ENCODE results near the gene ZP1.
"Not testable (repeated sequence)": the region's sequence is repeated elsewhere in the genome, so short reads cannot be mapped to it uniquely, and the experiment has no call there.

ZP1 gene

DNA sequence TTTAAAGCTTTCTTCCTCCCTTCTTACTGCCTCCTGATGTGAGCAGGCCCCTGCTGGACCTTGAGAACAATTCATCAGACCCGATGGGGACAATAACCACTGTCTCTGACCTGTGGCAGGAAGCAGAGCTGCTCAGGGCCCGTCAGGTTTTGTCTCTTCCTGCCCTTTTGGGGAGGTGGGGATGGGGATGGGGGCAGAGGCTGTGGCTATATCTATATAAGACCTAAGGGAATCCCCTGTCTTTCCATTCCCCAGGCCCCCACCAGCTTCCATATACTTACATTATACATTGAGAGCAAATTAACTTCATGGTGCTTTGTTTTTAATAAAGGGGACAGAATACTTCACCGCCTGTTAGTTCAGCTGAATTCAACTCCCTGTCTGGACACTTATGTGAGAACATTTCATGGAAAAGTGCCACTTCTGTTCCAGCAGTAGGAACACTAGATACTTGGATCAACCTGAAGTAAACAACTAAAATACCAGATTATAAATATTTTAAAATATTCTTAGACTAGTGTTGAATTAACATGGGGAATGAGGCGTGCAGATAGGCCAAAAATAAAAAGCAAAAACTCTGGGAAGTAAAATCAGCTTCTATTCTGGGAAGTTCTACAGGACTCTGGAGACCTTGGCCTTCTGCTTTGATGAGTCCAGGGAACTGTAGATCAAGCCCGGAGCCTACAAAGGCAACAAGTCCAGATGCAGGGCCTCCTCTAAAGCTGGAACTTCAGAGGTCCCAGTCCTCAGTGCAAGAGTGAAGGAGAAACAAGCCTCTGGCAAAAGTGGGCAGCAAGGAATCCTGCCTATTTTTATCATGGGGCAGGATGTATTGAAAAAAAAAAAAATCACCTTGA, 11.1 kb downstream of the ZP1 start:
- DNase-seq (ENCODE audit: low read depth), result no peak

DNA sequence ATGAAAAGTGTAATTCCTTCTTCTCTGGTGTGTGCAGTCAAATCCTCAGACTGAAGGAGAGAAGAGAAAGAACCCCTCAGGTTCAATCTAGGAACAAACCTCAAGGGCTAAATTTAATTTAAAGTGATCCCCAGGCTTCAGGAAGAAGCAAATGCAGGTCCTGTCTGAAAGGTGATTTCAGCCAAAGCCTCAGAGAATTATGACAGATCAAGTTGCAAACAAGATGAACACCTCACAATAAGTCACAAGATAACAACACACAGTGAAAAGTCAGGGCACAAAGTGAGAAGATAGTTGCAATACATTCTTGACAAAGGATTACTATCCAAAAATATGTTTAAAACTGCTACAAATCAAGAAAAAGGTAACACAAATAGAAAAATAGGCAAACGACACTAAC, 11.8 kb downstream of the ZP1 start:
- no peak for DNase-seq (ENCODE audit: low read depth)

DNA sequence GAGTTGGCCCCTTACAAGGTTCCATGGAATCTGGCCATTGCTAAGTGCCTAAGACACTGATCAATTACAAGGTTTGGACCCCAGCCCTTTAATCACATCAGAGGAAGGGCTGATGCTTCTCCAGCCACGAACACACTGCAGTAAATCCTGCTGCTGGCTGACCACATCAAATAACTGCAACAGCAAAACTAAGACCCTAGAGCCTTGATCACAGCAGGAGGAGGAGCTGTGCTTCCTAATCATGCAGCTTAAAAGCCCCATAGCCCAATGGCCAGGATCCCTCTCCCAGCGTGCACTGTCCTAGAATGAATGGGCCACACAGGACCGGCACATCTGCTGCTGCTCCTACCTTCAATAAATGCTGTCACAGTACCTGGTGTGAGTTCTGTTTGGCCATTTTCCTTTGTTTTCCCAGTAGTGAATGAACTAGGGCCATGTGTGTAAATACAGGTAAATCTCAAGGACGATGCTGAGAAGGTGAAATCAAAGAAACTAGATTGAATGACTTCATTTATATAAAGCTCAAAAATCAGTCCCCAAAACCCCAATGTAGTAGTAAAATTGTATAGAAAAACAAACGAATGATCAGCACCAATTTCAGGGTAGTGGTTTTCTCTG, 12.7 kb downstream of the ZP1 start:
- no peak for DNase-seq (ENCODE audit: low read depth)

DNA sequence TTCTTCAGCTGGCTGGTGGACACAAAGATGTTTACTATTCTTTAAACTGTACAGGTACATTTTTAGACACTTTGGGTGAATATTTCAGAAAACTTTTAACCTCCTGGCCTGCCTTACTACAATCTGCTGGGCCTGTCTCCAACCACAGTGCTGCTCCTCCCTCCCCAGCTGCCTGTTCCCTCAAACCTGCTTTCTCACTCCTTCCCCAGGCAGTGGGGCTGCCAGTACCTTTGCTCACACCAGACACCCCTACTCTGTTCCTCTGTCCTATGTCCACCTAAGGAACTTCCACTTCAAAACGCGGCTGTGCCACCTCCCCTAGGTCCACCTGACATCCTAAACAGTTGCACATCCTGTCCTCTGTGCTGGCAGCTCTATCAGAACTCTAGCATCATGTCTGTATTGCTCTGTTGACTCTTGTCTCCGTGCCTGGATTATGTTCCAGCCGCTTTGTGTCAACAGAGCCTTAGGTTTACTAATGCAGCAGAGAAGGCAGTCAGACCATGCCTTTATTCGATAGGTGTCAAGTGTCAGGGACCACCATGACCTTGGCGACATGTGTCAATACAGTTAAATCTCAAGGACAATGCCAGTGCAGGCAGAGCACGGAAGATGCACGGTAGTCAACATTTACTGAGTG, 13.4 kb downstream of the ZP1 start:
- DNase-seq (ENCODE audit: low read depth), result no peak

DNA sequence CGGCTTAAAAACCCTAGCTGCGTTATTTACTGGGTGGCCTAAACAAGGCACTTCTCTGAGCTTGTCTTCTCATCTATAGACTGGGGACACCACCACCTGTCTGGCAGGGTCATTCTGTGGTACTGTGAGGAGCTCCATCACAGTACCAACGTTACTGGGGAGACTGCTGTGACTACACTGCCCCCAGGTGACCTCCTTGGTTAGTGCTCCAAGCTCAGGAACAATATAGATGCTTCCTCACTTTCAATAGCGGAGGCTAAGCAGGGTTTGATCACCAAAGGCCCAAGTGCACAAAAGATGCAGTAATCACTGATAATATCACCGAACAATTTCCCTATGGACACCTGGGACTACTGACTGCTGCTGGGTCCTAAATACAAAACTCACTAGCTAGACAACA, 20.2 kb downstream of the ZP1 start:
- DNase-seq (ENCODE audit: low read depth), result peak; percentile 62

DNA sequence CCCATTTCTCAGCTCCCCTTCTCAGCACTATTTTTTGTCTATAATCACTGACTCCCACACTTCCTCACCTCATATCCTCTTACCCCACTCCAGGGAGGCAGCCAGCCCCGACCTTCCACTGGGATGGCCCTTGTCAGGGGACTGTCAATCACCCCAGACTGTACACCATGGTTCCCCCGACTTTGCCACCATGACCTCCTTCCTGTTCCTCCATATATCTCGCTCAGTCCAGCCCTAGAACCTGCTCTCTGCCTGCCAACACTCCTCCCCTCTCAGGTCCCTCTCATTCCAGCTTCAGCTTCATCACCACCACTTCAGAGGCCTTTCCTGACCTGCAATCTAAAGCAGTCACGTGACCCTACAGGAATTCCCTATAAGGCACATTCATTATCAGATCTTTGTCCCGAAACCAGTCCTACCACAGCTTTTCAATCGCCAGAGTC, 22.5 kb downstream of the ZP1 start:
- no peak for DNase-seq (ENCODE audit: low read depth)

DNA sequence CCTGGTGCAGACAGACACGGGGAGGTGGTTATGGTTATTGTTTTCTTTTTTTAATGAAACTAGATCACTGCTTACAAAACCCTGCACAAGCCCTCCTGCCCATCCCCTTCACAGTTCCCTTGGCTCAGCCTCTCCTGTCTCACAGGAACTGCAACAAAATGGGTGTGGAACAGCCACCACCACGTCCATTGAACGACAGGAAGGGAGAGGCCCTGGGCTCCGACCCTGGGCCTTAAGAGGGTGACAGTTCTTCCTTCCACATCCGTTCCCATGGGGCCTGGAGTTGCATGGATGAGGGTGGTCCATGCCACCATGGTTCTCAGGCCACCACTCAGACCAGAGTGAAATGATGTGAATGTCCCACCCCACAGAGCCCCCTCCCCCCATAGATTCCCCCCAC, 23.4 kb downstream of the ZP1 start:
- no peak for DNase-seq (ENCODE audit: low read depth)

DNA sequence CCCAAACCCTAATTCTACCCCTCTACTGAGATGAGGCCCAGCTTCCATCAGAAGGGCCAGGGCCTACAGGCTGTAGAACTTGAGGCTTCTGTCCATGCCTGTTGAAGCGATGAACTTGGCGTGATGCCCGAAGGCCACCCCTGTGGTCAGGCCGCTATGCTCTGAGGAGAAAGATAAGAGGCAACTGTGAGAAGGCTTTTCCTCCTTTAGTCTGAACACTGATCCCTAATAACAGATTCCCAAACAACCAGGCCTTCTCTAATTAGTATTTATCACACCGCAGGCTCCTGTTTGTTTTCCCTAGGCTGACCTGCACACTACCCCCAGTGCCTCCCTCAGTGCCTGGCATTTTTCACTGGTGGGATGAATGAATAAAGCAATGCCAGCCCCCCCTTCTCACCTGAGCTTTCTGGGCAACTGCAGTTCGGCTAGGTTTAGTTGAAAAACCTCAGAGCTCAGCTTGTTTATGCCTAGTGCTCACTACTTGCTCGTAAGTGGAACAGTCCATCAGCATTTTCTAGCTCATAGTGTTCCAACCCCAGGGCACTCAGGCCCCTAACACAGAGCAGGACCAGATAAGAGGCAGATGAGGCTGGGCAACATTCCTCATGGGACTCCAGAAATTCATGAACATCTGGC, 23.9 kb downstream of the ZP1 start:
- peak; percentile 67 for DNase-seq (ENCODE audit: low read depth)

DNA sequence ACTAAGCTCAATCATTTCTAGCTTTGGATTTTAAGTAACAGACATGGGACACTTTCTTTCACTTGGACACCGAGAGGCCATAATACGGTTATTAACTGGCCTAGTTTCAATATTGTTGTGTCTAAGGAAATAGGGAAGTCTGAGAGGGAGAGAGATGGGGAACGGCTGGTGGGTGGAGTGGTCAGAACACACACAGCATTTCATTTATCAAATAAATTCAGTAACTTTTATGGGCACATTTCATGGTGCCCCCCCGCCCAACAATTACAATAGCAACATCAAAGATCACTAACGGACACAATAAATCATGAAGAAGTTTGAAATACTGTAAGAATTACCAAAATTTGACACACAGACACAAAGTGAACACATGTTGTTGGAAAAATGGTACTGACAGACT, 28.3 kb downstream of the ZP1 start:
- no peak for DNase-seq (ENCODE audit: low read depth)

DNA sequence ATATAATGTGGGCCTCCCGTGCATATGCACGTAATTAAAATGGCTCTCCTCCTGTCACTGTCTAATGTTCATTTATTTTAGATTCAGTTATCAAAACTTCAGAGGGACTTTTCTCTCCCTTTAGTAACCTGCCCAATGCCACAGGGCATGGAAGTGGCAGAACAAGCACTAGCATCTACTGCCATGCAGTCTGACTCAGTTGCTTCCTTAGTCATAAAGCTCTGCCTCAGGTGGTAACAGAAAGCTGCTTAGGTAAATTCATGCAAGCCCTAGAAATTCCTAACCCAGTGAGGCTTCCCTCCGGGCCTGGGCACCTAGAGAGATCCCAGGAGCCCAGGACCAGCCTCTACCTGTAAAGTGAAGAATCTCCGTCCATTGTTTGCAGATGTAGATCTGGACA, 30.2 kb downstream of the ZP1 start:
- no peak for DNase-seq (ENCODE audit: low read depth)

DNA sequence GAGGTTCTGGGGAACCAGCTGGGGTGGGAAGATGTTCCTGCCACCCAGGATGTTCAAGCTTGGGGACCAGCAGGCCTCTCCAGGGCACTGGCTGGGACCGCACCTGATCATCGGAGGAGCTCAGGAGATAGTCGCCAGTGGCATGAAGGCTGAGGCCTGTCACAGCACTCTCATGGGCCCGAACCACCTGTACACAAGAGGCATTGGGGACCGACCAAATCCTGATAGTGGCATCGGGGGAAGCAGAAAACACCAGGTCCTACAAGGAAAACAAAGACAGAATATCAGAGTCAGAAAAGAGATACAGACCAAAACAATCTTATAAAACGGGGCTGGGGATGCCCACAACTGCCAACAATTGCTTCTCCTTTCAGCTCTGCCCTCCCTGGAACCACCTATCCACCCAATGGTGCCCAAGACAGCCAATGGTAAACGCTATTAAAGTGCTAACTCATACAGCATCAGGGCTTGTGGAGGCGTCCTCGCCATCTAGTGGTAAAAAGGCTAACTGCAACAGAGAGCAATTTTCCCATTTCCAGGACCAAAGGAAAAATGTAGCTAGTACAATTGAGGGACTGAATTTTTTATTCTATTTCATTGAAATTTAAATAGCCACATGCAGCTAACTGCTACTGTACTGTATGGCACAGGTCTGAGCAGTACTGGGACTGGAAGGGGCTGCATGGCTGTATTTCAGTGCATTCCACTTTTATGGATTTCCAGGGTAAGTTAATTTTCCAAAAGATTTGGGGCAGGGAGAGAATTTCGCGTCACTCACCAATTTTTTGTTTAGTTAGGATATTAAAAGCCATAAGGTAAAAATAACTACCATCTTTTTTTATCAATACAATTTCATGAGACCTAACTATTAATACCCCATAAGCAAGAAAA, 31.9 kb downstream of the ZP1 start:
- peak; percentile 71 for DNase-seq (ENCODE audit: low read depth)

DNA sequence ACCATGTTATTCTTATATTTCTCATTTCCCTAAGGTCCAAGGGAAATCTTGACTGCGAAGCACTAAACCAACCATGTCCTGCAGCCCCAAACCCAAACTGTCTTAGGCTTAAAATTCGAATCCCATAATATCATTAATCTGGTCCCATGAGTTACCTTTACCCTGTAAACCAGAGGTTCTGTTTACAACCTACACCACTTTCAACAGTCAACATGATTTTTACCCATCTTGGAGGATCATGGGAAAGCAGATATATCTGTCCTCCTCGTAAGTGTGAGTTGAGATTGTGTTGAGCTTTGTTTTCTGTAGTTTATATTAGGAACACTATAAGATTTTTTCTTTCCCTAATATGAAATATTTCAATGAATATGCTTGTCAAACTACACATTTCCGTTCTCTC, 32.6 kb downstream of the ZP1 start:
- no peak for DNase-seq (ENCODE audit: low read depth)

DNA sequence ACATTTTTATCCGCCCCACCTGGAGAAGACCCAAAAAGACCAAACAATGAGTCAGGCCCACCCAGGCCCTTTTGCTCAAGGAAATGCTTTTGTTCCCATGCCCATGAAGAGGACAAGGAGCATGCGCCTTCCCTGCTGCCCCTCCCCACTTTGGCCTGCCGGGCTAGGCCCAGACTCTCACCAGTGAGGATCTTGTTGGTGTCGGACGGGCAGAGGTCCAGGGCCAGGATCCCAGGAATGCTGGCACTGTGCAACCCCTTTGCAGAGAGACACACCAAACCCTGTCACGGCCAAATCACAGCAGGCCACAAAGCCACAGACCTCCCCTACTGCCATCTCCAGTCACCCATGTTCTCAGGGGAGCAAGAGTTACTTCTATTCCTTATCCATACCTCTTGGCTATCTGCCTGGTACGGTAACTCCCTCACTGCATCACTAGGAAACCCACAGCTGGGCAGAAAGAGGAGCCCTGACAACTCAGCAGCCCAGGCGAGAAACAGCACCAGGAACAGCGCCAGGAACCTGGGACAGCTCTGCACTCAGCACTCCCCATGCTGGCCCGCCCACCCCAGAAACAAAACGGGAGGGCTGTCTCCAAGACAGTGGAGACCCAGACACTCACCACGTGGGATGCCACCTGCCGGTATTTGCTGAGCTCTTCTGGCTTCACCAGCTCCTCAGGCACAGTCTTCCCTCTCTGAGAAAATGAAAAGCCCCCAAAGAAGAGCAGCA, 33.5 kb downstream of the ZP1 start:
- no peak for DNase-seq (ENCODE audit: low read depth)

DNA sequence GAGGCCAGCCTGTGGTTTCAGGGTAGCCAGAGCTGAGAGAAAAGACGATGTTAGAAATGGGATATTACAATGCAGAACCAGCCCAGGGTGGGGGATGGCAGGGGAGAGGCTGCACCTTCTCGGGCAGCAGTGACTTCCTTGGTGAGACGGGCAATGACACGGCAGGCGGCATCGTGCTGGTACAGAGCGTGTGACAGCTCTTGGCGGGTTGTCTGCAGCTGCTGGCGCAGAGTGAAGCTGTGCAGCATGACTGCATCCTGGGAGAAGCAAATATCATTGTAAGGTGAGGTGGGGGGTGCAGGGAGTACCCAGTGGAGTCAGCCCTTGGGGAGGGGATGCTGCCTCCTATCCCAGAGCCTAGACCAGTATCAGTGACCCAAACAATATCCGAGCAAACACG, 35.3 kb downstream of the ZP1 start:
- no peak for DNase-seq (ENCODE audit: low read depth)

DNA sequence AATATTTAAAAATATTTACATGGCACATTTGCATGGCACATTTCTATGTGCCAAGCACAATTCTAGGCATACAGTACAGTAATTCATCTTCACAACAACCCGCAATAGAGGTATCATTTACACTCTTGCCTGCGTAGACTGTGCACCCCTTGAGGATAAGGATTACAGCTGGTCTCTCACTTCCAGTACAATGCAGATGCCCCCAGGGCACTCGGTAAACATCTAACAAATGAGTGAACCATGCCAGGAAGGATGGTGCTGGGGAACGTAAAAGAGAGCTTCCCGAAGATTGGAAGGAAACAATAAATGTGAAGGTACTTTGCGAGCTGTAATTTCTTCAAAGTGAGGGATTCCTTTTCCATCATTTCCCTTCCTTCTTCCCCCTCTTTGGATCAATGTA, 37.7 kb downstream of the ZP1 start:
- no peak for DNase-seq (ENCODE audit: low read depth)

DNA sequence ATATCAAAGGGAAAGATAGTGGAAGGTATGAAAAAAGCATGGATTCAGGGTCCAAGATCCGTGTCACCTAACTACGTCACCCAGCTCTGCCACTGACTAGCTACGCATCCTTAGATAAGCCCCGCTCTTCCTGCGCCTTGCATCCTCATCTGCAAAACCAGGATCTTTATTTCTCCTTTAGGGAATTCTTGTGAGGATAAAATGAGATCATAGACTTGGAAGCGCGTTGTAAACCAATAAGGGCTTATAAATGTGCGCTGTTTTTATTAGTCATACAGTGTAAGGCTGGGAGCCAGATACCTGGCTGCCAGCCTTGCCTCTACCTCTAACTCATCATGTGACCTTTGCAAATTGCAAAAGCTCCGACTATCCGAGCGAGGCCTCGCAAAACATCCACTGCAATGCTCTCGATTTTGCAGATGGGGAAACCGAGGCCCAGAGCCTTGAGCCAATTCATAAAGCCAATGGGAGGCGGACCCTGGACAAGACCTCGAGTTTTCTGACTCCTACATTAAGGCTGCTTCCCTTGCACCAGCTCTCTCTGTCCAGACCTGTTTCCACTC, 38.3 kb downstream of the ZP1 start:
- DNase-seq (ENCODE audit: low read depth), result peak; percentile 45

DNA sequence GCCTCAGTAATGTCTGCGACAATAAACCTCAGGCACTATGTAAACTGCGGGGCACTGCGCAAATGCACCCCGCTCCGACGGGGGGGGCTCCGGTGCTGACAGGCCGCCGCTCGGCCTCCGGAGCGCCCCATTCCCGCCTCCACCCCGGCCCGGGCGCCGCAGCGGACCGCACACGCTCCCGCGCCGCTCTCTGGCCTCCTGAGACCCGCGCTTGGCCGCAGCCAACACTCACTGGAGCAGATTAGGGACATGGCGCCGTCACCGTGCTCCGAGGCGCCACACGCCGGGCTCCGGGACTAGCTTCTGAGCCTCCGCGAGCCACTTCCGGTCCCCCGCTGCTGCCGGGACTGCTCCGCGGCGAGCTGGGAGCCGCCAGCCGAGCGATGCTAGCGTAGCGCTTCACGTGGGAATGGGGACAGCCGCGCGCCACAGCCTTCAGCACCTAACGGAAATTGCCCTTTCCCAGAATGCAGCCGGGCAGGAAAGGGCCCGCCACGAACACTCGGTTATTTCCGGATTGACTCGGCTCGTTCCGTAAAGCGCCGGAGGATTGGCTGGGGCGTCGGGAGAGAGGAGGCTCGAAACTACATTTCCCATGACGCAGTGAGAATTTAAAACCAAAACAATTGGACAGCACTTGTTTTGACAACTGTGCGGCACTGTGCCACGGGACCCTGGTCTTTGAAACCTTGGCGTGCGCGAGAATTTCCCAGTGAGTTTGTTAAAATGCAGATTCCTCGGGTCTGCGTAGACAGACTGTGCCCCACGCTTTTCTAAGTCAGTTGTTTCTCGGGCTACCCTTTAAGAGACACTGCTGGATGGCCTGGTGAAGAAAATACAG, 39.0 kb downstream of the ZP1 start, which contains the start of gene PRPF19:
PRPF19 (minus strand) TSS at position 454 of the 841 bp plus-strand sequence; CDS start at position 251, 203 bp downstream.
- DNase-seq (ENCODE audit: low read depth), result peak; percentile 95

DNA sequence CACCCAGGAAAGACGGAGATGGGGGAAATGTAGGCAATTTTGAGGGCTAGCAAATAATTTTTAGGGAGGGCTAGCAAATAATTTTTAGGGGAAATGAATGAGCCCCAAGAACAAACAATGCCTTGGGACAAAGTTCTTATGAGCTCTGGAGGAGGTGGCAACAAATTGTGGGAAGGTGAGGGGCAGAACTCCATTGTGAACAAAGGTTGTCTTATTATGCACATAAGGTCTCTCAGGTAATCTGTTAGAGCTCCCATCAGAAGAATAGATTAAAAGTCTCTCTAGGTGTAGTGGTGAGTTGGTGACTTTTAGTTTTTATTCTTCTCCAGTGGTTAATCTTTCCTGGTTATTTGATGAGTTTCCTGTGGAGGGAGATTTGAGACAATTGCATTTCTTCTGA, 41.5 kb downstream of the ZP1 start:
- no peak for DNase-seq (ENCODE audit: low read depth)

DNA sequence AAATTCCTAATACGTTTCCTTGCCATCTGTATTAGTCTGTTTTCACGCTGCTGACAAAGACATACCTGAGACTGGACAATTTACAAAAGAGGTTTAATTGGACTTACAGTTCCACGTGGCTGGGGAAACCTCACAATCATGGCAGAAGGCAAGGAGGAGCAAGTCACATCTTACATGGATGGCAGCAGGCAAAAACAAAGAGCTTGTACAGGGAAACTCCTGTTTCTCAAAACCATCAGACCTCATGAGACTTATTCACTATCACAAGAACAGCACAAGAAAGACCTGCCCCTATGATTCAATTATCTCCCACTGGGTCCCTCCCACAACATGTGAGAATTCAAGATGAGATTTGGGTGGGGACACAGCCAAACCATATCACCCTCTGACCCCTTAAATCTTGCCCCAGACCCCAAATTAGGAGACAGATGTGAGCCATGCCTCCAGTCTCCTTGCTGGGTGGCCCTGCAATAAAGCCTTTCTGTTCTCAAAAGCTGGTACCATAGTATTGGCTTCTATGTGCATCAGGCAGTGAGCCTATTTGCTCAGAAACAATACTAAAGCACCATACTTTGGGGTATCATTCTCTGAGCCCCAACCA, 42.4 kb downstream of the ZP1 start:
- not testable (repeated sequence) for DNase-seq (ENCODE audit: low read depth)

Measured in iris pigment epithelial cell (primary cell).